ENCODE results near the gene DIO3.
"Not testable (repeated sequence)": the region's sequence is repeated elsewhere in the genome, so short reads cannot be mapped to it uniquely, and the experiment has no call there.

DIO3 gene

DNA sequence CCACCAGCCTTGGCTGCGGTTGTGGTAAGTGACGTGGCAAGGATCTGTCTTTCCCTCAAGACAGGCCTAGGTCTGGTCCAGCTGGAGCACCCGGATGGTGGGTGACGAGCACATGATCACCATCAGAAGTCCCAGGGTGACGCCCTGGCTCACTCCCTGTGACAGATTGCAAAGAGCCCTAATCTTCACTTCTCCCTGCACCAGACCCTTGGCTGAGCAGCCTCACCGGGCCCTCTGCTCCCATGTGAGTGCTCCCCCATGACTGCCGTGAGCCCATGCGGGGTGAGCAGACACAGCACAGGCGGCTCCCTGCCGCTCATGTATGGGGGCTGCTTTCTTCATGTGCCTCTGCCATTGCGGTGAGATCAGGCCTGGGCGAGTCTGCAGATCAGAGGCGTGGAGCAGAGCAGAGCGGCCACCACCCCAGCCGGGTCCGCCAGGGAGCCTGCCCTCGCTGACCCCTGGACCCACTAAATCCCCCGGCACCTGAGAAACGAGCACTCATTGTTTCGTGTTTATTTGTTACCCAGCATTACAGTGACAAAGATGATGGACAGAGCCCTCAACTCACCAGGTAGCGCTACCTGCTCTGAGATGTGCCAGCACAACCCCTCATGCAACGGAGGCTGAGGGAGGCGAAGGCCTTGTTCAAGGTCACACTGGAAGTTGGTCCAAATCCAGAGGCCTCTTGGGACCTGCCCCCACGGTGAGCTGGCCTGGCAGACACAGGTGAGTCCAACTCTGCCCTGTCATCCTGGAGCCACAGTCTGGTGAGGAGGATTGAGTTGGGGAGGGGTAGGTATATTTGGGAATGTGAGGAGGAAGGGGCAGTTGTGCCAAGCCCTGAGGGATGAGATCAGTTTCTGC is 9.3 kb upstream of the DIO3 start:
- TF ChIP-seq, protein P1, sequence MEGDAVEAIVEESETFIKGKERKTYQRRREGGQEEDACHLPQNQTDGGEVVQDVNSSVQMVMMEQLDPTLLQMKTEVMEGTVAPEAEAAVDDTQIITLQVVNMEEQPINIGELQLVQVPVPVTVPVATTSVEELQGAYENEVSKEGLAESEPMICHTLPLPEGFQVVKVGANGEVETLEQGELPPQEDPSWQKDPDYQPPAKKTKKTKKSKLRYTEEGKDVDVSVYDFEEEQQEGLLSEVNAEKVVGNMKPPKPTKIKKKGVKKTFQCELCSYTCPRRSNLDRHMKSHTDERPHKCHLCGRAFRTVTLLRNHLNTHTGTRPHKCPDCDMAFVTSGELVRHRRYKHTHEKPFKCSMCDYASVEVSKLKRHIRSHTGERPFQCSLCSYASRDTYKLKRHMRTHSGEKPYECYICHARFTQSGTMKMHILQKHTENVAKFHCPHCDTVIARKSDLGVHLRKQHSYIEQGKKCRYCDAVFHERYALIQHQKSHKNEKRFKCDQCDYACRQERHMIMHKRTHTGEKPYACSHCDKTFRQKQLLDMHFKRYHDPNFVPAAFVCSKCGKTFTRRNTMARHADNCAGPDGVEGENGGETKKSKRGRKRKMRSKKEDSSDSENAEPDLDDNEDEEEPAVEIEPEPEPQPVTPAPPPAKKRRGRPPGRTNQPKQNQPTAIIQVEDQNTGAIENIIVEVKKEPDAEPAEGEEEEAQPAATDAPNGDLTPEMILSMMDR (conservative IDR thresholded peaks at IDR 0.05), result no peak
- no peak overlapping the region for H3K27ac ChIP-seq

DNA sequence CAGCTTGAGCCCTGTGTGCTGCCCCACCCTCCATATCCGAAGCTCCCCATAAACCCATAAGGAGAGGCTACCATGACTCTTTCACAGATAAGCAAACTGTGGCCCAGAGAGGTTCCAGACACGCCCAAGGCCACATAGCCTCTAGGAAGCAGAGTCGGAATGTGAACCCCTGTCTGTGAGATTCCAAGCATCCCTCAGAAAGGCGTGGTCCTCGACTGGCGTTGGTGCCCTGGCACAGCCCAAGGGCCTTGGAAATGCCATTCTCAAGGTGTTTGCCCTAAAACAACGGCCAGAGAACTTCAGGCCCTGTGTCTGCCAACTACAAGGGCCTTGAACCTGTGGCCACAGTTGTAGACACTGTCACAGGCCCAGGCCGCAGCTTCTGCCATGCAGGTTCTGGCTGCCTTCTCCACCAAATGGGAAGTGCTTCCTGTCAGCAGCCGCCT is 8.5 kb upstream of the DIO3 start:
- TF ChIP-seq, protein P1 (conservative IDR thresholded peaks at IDR 0.05), result no peak
- H3K27ac ChIP-seq, result no peak overlapping the region

DNA sequence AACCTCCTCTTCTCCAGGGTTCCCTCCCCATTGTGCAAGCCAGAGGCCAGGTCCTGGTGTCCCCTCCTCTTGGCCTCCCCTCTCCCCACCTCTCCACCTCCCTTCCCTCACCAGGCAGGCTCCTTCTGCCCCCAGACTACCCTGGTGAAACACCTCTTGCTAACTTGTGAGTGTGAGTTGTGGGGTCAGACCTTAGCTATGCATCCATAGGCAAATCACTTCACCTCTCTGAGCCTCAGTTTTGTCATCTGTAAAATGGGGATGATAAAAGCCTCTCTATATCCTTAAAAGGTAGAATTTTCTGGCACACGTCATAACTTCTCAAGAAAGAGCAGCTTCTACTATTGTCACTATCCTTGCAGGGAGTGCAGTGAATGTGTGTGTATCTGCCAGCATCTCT is 7.9 kb upstream of the DIO3 start:
- H3K27ac ChIP-seq, result no peak overlapping the region

DNA sequence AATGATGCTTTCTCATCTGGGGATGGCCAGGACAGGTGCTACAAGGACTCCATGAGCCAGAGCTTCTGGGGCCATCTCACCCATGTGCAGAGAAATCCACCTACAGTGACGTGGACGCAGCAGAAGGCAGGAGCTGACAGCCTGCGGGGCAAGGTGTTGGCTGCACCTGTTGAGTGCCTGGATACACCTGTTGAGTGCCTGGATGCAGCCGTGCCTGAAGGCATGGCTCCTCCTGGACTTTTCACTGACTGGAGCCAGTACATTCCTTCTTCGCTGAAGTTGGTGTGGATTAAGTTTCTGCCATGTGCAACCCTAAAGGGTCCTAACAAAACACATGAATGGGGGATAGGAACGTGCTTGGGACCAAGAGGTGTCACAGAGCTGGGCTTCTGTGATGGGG is 7.4 kb upstream of the DIO3 start:
- H3K27ac ChIP-seq, result no peak overlapping the region
- TF ChIP-seq, protein P1 (conservative IDR thresholded peaks at IDR 0.05), result no peak

More for the DNA sequence above, 7.9 kb upstream of the DIO3 start:
- TF ChIP-seq, protein P1 (conservative IDR thresholded peaks at IDR 0.05), result no peak

DNA sequence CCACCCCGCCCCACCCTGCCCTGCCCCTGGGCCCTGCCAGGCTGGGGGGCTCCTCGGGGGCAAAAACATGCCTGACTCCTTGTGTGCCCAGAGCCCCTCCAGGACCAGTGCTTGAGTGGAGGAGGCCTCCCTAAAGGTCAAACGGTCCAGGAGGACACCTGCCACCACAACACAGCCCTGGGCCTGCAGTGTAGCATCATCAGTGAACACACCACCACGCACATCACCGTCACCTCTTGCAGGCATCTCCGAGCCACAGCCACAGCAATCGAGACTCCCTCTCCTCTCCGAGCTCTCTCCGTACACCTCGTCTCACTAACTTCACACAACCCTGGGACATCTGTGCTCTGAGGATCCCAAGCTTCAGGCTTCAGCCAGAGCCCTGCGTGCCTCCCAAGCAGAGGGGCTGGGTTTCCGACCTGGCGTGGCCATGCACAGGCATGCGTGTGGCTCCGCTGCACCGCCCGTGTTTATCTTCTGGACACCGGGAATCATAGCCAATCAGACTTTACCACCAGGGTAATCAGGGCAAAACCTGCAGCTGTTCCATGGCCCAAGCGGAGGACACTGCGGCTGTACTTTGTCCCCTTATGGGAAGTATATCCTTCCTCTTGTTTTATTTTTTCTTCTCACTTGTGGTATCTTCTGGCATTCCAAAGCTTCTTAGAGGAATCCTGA is 6.2 kb upstream of the DIO3 start:
- TF ChIP-seq, protein P1 (conservative IDR thresholded peaks at IDR 0.05), result no peak

DNA sequence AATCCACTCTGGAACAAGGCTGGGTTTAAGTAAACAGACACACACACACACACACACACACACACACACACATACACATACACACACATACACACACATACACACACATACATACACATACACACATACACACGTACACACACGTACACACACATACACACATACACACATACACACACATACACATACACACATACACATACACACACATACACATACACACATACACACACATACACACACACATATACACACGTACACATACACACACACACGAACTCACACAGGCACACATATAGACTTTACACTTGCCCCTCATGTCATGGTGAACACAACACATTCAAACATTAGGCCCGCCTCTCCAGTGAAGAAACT is 5.6 kb upstream of the DIO3 start:
- H3K27ac ChIP-seq, result not testable (repeated sequence)

More for the DNA sequence above, 6.2 kb upstream of the DIO3 start:
- H3K27ac ChIP-seq, result no peak overlapping the region

DNA sequence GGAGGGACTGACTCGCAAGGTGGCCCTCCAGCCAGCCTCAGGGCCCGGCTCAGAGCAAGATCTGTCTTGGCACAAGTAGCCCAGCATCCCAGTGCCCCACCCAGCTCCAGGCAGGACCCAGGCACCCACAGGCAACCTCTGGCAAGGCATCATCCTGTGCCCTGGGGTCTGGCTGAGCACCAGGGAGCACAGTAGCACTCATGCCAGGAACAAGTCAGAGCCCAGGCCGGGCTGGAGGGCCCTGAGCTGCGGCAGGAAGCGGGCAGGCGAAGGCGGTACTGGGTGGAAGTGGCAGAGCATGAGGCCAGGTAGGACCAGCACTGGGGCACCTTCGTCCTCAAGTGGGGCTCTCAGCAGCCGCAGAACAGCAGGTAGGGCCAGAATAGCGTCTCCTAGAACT is 5.2 kb upstream of the DIO3 start:
- TF ChIP-seq, protein P1 (conservative IDR thresholded peaks at IDR 0.05), result no peak

More for the DNA sequence above, 5.2 kb upstream of the DIO3 start:
- no peak overlapping the region for H3K27ac ChIP-seq
